Endothelial cell of umbilical vein (primary cell): Measurements from ENCODE around the gene FRMD4A. TPM values are rescaled to one million over a fixed set of nuclear protein-coding genes. Genes with fewer than 3 reads are reported as not detected.

ENCODE experiments used
- BruUV-seq: library from RNA; stranded (reverse); fragments of 400-500 nt; replicated peaks from 2 replicates; lab custom pipeline; 2021; lab: Mats Ljungman, UMichigan
- CTCF ChIA-PET: fragments of 300-600, 350-600 bp; sonication (Branson Sonifier 250); formaldehyde crosslinking; loops from one replicate; lab custom pipeline; 2021; ENCODE audit warnings: antibody characterized with exemption, inconsistent platforms; lab: Charles Lee
- POLR2A ChIA-PET: fragments of 300-600, 350-600 bp; sonication (Branson Sonifier 250); formaldehyde crosslinking; loops from one replicate; lab custom pipeline; 2021; ENCODE audit warnings: antibody characterized with exemption, inconsistent platforms; lab: Charles Lee
- DNase-seq: peaks from one replicate; pipeline ENCODE4 v3.0.0-alpha.2; 2011; ENCODE audit warnings: low read depth, low spot score
- FAIRE-seq: peaks from 2 replicates; lab custom pipeline; 2011; peaks lifted over from hg19 to GRCh38; lab: Jason Lieb, UNC
- H2AFZ ChIP-seq: 2 replicates; pipeline ENCODE4 v1.6.0; 2012; ENCODE audit warnings: low read depth, low read length, control low read depth, inconsistent platforms
- H3K27ac ChIP-seq: 2 replicates; pipeline ENCODE4 v1.5.1; 2011; ENCODE audit warnings: low read depth, mild to moderate bottlenecking, control low read depth, low read length, moderate library complexity; ENCODE audit not compliant: insufficient read depth
- H3K27me3 ChIP-seq, 2 experiments: 2 replicates each; pipeline versions ENCODE4 v1.6.0 to v1.6.1; 2011; ENCODE audit warnings: low read length in 2 of 2, mixed read lengths in 1 of 2; ENCODE audit not compliant: control insufficient read depth in 2 of 2, insufficient read depth in 2 of 2
- H3K36me3 ChIP-seq, 2 experiments: 2 replicates in 1 of 2; 3 replicates in 1 of 2; pipeline ENCODE4 v1.5.1; 2011; ENCODE audit warnings: low read length in 2 of 2, mild to moderate bottlenecking in 1 of 2, moderate library complexity in 1 of 2; ENCODE audit not compliant: control insufficient read depth in 2 of 2, insufficient read depth in 2 of 2; ENCODE audit errors: extremely low read depth in 1 of 2
- H3K4me1 ChIP-seq: 3 replicates; pipeline ENCODE4 v1.5.1; 2011; ENCODE audit warnings: mild to moderate bottlenecking, low read length; ENCODE audit not compliant: control insufficient read depth, insufficient read depth; ENCODE audit errors: extremely low read depth
- H3K4me2 ChIP-seq: 2 replicates; pipeline ENCODE4 v1.6.1; 2011; ENCODE audit warnings: low read length, control low read depth, mixed read lengths; ENCODE audit not compliant: insufficient read depth
- H3K4me3 ChIP-seq, 3 experiments: fragments of 200-600 bp in 1 of 3; sonication (generic), shearing (Covaris generic) in 1 of 3; replicated peaks in 1 of 3; 2 replicates each; pipeline ENCODE4 v1.5.1; 2011 to 2016; ENCODE audit warnings: control low read depth in 3 of 3, low read length in 3 of 3, mild to moderate bottlenecking in 2 of 3, inconsistent platforms in 1 of 3, low read depth in 1 of 3, moderate library complexity in 1 of 3; ENCODE audit not compliant: insufficient read depth in 1 of 3
- H3K79me2 ChIP-seq: 2 replicates; pipeline ENCODE4 v1.6.0; 2012; ENCODE audit warnings: low read length, inconsistent platforms; ENCODE audit not compliant: control insufficient read depth, insufficient read depth
- H3K9ac ChIP-seq: replicated peaks from 2 replicates; pipeline ENCODE3; 2011; ENCODE audit warnings: low read length, control low read depth; ENCODE audit not compliant: insufficient read depth; ENCODE audit errors: extremely low read depth
- H3K9me1 ChIP-seq: replicated peaks from 3 replicates; pipeline ENCODE4 v1.6.0; 2011; ENCODE audit warnings: mild to moderate bottlenecking, low read length; ENCODE audit not compliant: control insufficient read depth, insufficient read depth; ENCODE audit errors: extremely low read depth
- H3K9me3 ChIP-seq: replicated peaks from 2 replicates; pipeline ENCODE4 v1.5.1; 2012; ENCODE audit warnings: low read length, inconsistent platforms; ENCODE audit not compliant: control insufficient read depth, insufficient read depth
- H4K20me1 ChIP-seq: replicated peaks from 2 replicates; pipeline ENCODE3; 2011; ENCODE audit warnings: mild to moderate bottlenecking, low read length; ENCODE audit not compliant: control insufficient read depth, insufficient read depth; ENCODE audit errors: extremely low read depth
- CTCF ChIP-seq, 2 donors: IDR thresholded peaks; 1 replicate in 1 of 2; 2 replicates in 1 of 2; pipeline ENCODE4 v1.5.1; 2011; ENCODE audit warnings: low read length in 2 of 2, mild to moderate bottlenecking in 2 of 2, moderate library complexity in 2 of 2, control low read depth in 1 of 2, inconsistent platforms in 1 of 2, low read depth in 1 of 2; ENCODE audit not compliant: insufficient read depth in 1 of 2; ENCODE audit errors: extremely low read depth in 1 of 2
- EZH2 ChIP-seq: IDR thresholded peaks from 2 replicates; pipeline ENCODE4 v1.6.1; 2012; ENCODE audit warnings: borderline replicate concordance, low read depth, mild to moderate bottlenecking, moderate library complexity, low read length, inconsistent platforms; ENCODE audit not compliant: severe bottlenecking
- FOS ChIP-seq: IDR thresholded peaks from 2 replicates; pipeline ENCODE4 v1.6.1; 2011; ENCODE audit warnings: mild to moderate bottlenecking, low read length, moderate library complexity, borderline replicate concordance; ENCODE audit not compliant: insufficient read depth
- GATA2 ChIP-seq: IDR thresholded peaks from 2 replicates; pipeline ENCODE4 v1.7.0; 2011; ENCODE audit warnings: low read depth, mild to moderate bottlenecking, moderate library complexity, mixed read lengths, low read length; ENCODE audit not compliant: insufficient read length, insufficient read depth
- JUN ChIP-seq: IDR thresholded peaks from 2 replicates; pipeline ENCODE4 v1.6.1; 2011; ENCODE audit warnings: borderline replicate concordance, low read depth; ENCODE audit not compliant: insufficient read length, insufficient read depth
- MAX ChIP-seq: IDR thresholded peaks from 2 replicates; pipeline ENCODE4 v1.6.1; 2011; ENCODE audit not compliant: insufficient read depth, insufficient read length
- MYC ChIP-seq: IDR thresholded peaks from one replicate; pipeline ENCODE4 v1.6.1; 2011; ENCODE audit warnings: mild to moderate bottlenecking, low read depth, low read length
- POLR2A ChIP-seq: IDR thresholded peaks from 2 replicates; pipeline ENCODE4 v1.6.1; 2012; ENCODE audit warnings: low read depth, mild to moderate bottlenecking, control low read depth, low read length
- POLR2AphosphoS5 ChIP-seq: IDR thresholded peaks from 2 replicates; pipeline ENCODE4 v1.6.1; 2012; ENCODE audit warnings: low read depth, mild to moderate bottlenecking, control low read depth, low read length, moderate library complexity; ENCODE audit not compliant: insufficient read depth
- dilution Hi-C: fragments of 300-500 bp; cut with MboI; formaldehyde crosslinking; loops from one replicate; pipeline ENCODE4 v1.15.0; 2019; ENCODE audit warnings: low sequenced_read_pairs; ENCODE audit not compliant: extremely low pct_ligation_motif_present
- intact Hi-C: fragments of 100-400 bp; cut with micrococcal nuclease; formaldehyde crosslinking; loops from one replicate; pipeline ENCODE4 v1.10.0; 2022
- polyA plus RNA-seq, 4 experiments: library from polyadenylated mRNA; depleted of rRNA in 3 of 4; stranded (reverse) in 3 of 4; unstranded in 1 of 4; fragments of >200 nt; gene quantifications; 2 replicates each; pipeline versions ENCODE4 v1.2.1 to v1.2.3, GENCODE V29; 2011 to 2012; ENCODE audit warnings: missing spikeins in 1 of 4
- total RNA-seq: library from RNA; stranded (reverse); gene quantifications from 2 replicates; pipeline ENCODE4 v1.2.3, GENCODE V29; 2021

FRMD4A gene
- total and polyA plus RNA-seq, 2 donors (not counting 3 experiments of a cell fraction or from before 2014, with no cell fraction given), result 123 to 148 TPM

- dilution Hi-C loops, result no loop called here
- DNase-seq (no peak), FAIRE-seq (no peak)
- Histone ChIP-seq H2AFZ (no peak overlapping the region), H3K4me2 (no peak overlapping the region), H3K4me3 (no peak overlapping the region), H3K27me3 (no peaks in the 10 kb centered on the region), H4K20me1 (no peaks in the 10 kb centered on the region), H3K4me1 (no peaks in the 10 kb centered on the region), H3K9me1 (no peaks in the 10 kb centered on the region), H3K9ac (no peak overlapping the region), H3K36me3 (no peaks in the 10 kb centered on the region), H3K27ac (no peak overlapping the region), H3K9me3 (no peaks in the 10 kb centered on the region), H3K79me2 (peaks cover 8% of the 10 kb centered on the region)
- POLR2A ChIA-PET, result no interaction called here
- CTCF ChIA-PET, result interaction anchor here (0.8 kb wide), 1 partner anchor 11 kb away, joined by 3 read pairs; the partner anchor contains the start of gene PRPF18
- TF ChIP-seq GATA2 (no peak), POLR2A (no peak), MYC (no peak), EZH2 (no peak), FOS (no peak), MAX (no peak), JUN (no peak), POLR2AphosphoS5 (no peak), CTCF (IDR thresholded peaks at IDR 0.05; ENCODE audit: extremely low read depth in 1 of 2, insufficient read depth in 1 of 2, low read depth in 1 of 2, low read length in 2 of 2) (no peak)
- no TSS peak for BruUV-seq
- intact Hi-C loops, result no loop called here
These were observed 732.8 kb downstream of the FRMD4A start for GRCh38 chr10:13597909-13598308.
